MG63 (cell line): ENCODE measurements around the gene FAM227A. TPM values are rescaled to one million over a fixed set of nuclear protein-coding genes. Genes with fewer than 3 reads are reported as not detected.
A peak's percentile ranks its signal among the peaks of the same experiment; 100 is the strongest.

Source experiments
- DNase-seq: peaks from one replicate; pipeline ENCODE4 v3.0.0-alpha.2; 2020
- H3K27me3 ChIP-seq: fragments of 250-450 bp; sonication (Bioruptor Pico); 2 replicates; pipeline ENCODE4 v1.5.1; 2020; ENCODE audit warnings: mild to moderate bottlenecking, moderate library complexity
- H3K36me3 ChIP-seq: fragments of 250-450 bp; sonication (Bioruptor Pico); 2 replicates; pipeline ENCODE4 v1.5.1; 2020; ENCODE audit warnings: mild to moderate bottlenecking, moderate library complexity
- H3K4me3 ChIP-seq: fragments of 250-450 bp; sonication (Bioruptor Pico); 2 replicates; pipeline ENCODE4 v1.5.1; 2020; ENCODE audit warnings: mild to moderate bottlenecking, moderate library complexity
- H3K9me3 ChIP-seq: fragments of 250-450 bp; sonication (Bioruptor Pico); 2 replicates; pipeline ENCODE4 v1.5.1; 2020; ENCODE audit warnings: mild to moderate bottlenecking, moderate library complexity
- total RNA-seq: library from RNA; depleted of rRNA; stranded (reverse); fragments of >200 nt; shearing (Covaris generic); gene quantifications from 2 replicates; pipeline ENCODE4 v1.2.3, GENCODE V29; 2014; ENCODE audit warnings: low replicate concordance

The FAM227A gene
- total RNA-seq, 1 experiment from 2014 or later = 0.33 TPM

- no peak overlapping the region for H3K4me3 ChIP-seq
Observed at GRCh38 chr22:38578505-38578904, 77.7 kb downstream of the FAM227A start.

GRCh38 chr22:38572065-38572464 lies 84.1 kb downstream of the FAM227A start:
- peaks cover 6% of the 10 kb centered on the region; the same call in 1 of the 2 replicates for H3K27me3 ChIP-seq
- no peak overlapping the region for H3K4me3 ChIP-seq
- no peak for DNase-seq
- no peaks in the 10 kb centered on the region for H3K9me3 ChIP-seq
- no peaks in the 10 kb centered on the region for H3K36me3 ChIP-seq

More at GRCh38 chr22:38578505-38578904, 77.7 kb downstream of the FAM227A start:
- Histone ChIP-seq H3K36me3 (no peaks in the 10 kb centered on the region), H3K9me3 (no peaks in the 10 kb centered on the region), H3K27me3 (no peaks in the 10 kb centered on the region)
- no peak for DNase-seq

GRCh38 chr22:38570779-38571364 lies 85.3 kb downstream of the FAM227A start:
- Histone ChIP-seq H3K4me3 (peak overlapping the region; percentile 62), H3K27me3 (peaks cover 6% of the 10 kb centered on the region; the same call in 1 of the 2 replicates), H3K36me3 (no peaks in the 10 kb centered on the region), H3K9me3 (no peaks in the 10 kb centered on the region)
- peak; percentile 36 for DNase-seq

GRCh38 chr22:38569972-38570778 lies 86.0 kb downstream of the FAM227A start, which contains the start of gene DMC1:
Gene DMC1 (minus strand): TSS chr22:38570183. CDS start chr22:38568256, 1,927 bp downstream.
- peak within 1 kb of the TSS; percentile 62 for H3K4me3 ChIP-seq
- peak; percentile 91 for DNase-seq
- no peaks in the 10 kb centered on the region for H3K9me3 ChIP-seq
- H3K27me3 ChIP-seq = peaks cover 6% of the 10 kb centered on the region; the same call in 1 of the 2 replicates
- no peaks in the 10 kb centered on the region for H3K36me3 ChIP-seq

- no peaks in the 10 kb centered on the region for H3K36me3 ChIP-seq
- H3K4me3 ChIP-seq = peak overlapping the region; percentile 49
- no peaks in the 10 kb centered on the region for H3K9me3 ChIP-seq
- DNase-seq = no peak
- peaks cover 6% of the 10 kb centered on the region; the same call in 1 of the 2 replicates for H3K27me3 ChIP-seq
Observed at GRCh38 chr22:38569181-38569971, 86.8 kb downstream of the FAM227A start.

- no peak for DNase-seq
- H3K9me3 ChIP-seq = no peaks in the 10 kb centered on the region
- H3K4me3 ChIP-seq = no peak overlapping the region
- no peaks in the 10 kb centered on the region for H3K36me3 ChIP-seq
- peaks cover 4% of the 10 kb centered on the region; the same call in 1 of the 2 replicates for H3K27me3 ChIP-seq
Observed at GRCh38 chr22:38567531-38568285, 88.5 kb downstream of the FAM227A start.

GRCh38 chr22:38566726-38567504 lies 89.3 kb downstream of the FAM227A start:
- DNase-seq = no peak
- H3K36me3 ChIP-seq = no peaks in the 10 kb centered on the region
- no peak overlapping the region for H3K4me3 ChIP-seq
- H3K27me3 ChIP-seq = no peaks in the 10 kb centered on the region
- H3K9me3 ChIP-seq = no peaks in the 10 kb centered on the region

- no peak for DNase-seq
- H3K9me3 ChIP-seq = no peaks in the 10 kb centered on the region
- no peak overlapping the region for H3K4me3 ChIP-seq
- no peaks in the 10 kb centered on the region for H3K36me3 ChIP-seq
- no peaks in the 10 kb centered on the region for H3K27me3 ChIP-seq
Observed at GRCh38 chr22:38565441-38565840, 90.8 kb downstream of the FAM227A start.

- Histone ChIP-seq H3K36me3 (no peaks in the 10 kb centered on the region), H3K9me3 (no peaks in the 10 kb centered on the region), H3K4me3 (no peak overlapping the region), H3K27me3 (no peaks in the 10 kb centered on the region)
- no peak for DNase-seq
Observed at GRCh38 chr22:38564669-38565068, 91.5 kb downstream of the FAM227A start.

GRCh38 chr22:38554281-38554680 lies 101.9 kb downstream of the FAM227A start:
- no peaks in the 10 kb centered on the region for H3K9me3 ChIP-seq

GRCh38 chr22:38549101-38549894 lies 106.9 kb downstream of the FAM227A start:
- no peaks in the 10 kb centered on the region for H3K36me3 ChIP-seq
- no peak overlapping the region for H3K4me3 ChIP-seq
- no peaks in the 10 kb centered on the region for H3K9me3 ChIP-seq
- no peaks in the 10 kb centered on the region for H3K27me3 ChIP-seq
- DNase-seq = no peak

More at GRCh38 chr22:38554281-38554680, 101.9 kb downstream of the FAM227A start:
- H3K27me3 ChIP-seq = no peaks in the 10 kb centered on the region
- no peak overlapping the region for H3K4me3 ChIP-seq
- no peaks in the 10 kb centered on the region for H3K36me3 ChIP-seq
- peak; percentile 5 for DNase-seq

GRCh38 chr22:38540701-38541100 lies 115.5 kb downstream of the FAM227A start:
- H3K9me3 ChIP-seq = peaks cover 7% of the 10 kb centered on the region; the same call in 1 of the 2 replicates
- no peak overlapping the region for H3K4me3 ChIP-seq
- no peak for DNase-seq
- no peaks in the 10 kb centered on the region for H3K27me3 ChIP-seq
- H3K36me3 ChIP-seq = no peaks in the 10 kb centered on the region

- Histone ChIP-seq H3K9me3 (no peaks in the 10 kb centered on the region), H3K27me3 (no peaks in the 10 kb centered on the region), H3K36me3 (no peaks in the 10 kb centered on the region), H3K4me3 (no peak overlapping the region)
- no peak for DNase-seq
Observed at GRCh38 chr22:38531251-38531938, 124.8 kb downstream of the FAM227A start.
